AG09319 (cell line): Measurements from ENCODE around the gene ZNF217.
"Not testable (repeated sequence)": the region's sequence is repeated elsewhere in the genome, so short reads cannot be mapped to it uniquely, and the experiment has no call there.

Source experiments
- DNase-seq: peaks from one replicate; pipeline ENCODE4 v3.0.0-alpha.2; 2010; ENCODE audit warnings: low read depth; ENCODE audit errors: extremely low read depth
- TF ChIP-seq, protein P1 (sequence below): IDR thresholded peaks from 2 replicates; pipeline ENCODE4 v1.5.1; 2011; ENCODE audit warnings: low read depth, mild to moderate bottlenecking, inconsistent platforms, low read length, moderate library complexity

Gene ZNF217

DNA sequence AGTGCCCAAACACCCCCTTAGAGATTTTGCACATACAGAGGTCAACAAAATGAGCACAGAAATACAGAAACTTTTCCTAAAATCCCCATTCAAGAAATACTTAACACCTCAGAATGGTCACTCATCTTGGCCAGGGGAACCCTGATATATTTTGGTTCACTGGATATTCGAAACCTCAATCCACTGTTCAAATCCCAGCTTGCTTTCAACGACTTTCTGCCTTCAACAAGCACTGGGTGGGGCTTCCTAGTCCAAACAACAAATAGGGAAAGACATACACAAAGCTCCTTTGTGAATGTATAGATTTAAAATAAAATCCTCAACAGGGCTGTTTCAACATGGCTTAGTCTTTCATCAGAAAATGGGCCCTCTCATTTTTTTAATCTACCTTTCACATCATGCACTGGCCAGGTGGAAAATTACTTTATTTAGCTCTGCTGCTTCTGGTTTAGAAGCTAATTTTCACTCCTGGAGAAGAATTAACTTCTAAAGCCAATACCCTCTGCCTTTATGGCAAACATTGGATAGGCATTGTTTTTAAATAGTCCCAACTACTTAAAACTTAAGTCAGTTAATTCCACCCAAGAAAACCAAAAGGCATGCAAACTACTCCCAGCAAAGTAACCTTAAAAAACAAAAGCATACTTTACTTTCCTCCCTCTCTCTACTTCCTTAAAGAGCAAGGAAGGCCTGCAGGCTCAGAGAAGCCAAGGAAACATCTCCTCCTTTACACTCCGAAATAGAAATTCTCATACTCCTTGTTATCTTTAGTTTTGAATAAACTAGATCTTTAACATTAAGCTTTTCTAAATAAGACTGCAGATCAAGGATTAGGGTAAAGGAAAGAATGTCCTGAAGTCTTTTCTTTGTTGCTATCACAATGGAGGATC, 9.7 kb downstream of the ZNF217 start:
- DNase-seq, result not testable (repeated sequence)

DNA sequence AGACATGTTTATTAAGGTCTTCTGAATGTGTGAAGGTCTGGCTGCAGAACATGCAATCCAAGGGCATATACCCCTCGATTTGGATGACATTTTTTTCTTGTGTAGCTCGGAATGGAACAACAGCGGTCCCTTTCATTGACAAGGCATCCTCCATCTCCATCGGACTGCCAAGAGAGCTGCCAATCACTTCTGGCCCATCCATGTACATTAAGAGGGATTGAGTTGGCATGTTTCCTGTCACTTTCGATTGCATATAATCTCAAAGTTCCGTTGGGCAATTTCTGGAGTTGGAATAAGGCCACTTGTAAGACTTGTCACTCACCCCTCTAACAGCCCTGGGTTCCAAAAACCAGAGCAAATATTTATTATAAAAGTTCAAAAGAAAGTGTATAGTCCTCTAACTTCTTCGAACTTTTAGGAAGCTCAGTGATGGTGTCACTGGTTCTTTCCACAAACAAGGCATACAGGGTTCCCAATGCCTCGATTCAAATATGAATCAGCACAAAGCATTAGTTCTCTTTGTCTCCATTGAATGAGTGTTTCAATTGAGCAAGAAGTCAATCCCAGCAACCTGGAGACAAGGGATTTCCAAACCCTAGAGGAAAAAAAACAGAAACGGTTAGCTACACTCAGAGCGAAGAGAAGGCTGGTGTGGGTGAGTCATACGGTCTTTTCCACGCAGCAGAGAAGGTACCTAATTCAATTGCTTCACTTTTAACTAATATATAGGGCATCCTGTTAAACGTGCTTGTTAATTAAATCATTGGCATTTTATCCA, 10.9 kb downstream of the ZNF217 start:
- peak; percentile 80 for DNase-seq
- TF ChIP-seq, protein P1, sequence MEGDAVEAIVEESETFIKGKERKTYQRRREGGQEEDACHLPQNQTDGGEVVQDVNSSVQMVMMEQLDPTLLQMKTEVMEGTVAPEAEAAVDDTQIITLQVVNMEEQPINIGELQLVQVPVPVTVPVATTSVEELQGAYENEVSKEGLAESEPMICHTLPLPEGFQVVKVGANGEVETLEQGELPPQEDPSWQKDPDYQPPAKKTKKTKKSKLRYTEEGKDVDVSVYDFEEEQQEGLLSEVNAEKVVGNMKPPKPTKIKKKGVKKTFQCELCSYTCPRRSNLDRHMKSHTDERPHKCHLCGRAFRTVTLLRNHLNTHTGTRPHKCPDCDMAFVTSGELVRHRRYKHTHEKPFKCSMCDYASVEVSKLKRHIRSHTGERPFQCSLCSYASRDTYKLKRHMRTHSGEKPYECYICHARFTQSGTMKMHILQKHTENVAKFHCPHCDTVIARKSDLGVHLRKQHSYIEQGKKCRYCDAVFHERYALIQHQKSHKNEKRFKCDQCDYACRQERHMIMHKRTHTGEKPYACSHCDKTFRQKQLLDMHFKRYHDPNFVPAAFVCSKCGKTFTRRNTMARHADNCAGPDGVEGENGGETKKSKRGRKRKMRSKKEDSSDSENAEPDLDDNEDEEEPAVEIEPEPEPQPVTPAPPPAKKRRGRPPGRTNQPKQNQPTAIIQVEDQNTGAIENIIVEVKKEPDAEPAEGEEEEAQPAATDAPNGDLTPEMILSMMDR, result no peak

DNA sequence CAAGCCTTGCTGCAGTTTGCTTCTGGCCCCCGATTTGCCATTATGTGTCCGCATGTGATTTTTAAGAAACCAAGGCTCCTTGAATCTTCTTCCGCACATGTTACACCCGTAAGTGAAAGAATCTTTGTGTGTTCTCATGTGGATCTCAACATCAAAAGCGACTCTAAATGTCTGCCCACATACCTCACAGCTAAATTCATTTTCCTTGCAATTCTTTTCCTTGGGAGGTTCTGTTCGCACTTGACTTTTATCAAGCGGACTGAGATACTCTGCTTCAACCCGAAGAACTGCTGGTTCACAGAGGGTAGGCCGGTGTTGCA, 11.4 kb downstream of the ZNF217 start:
- TF ChIP-seq, protein P1, result no peak
- no peak for DNase-seq

DNA sequence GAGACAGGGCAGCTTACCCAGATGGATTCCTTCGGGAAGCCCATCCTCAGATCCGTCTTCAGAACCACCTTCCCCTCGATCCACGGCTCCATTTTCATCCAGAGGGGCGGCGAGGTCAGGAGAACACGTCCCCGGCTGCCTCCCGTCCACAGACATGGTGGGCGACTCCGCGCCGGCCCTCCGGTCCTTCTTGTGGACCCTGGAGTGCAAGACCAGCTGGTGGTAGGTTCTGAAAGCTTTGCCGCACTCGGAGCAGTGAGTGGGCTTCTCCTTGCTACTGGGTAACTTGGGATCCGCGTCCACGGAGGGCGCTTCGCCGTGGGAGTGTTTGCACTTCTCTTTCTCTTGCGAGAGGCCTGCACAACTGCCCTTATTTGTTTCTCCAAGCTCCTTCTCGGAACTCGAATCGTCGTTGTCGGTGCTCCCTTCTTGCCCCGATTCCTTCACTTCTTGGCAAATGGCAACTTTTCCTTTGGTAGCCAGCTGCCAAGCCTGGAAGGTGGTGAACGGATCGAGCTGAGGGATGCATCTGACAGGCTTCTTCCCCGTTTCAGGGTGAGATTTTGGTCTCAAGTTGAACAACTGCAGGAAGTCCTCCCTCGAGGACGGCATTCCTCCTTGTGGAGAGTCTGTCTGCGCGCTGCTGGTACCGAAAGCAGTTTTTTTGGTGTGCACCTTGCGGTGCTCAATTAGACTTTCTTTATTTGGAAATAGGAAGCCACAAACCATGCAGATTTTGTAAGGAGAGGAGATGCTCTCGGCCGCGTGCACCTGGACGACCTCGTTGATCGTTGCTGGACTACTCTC, 12.0 kb downstream of the ZNF217 start:
- no peak for DNase-seq

DNA sequence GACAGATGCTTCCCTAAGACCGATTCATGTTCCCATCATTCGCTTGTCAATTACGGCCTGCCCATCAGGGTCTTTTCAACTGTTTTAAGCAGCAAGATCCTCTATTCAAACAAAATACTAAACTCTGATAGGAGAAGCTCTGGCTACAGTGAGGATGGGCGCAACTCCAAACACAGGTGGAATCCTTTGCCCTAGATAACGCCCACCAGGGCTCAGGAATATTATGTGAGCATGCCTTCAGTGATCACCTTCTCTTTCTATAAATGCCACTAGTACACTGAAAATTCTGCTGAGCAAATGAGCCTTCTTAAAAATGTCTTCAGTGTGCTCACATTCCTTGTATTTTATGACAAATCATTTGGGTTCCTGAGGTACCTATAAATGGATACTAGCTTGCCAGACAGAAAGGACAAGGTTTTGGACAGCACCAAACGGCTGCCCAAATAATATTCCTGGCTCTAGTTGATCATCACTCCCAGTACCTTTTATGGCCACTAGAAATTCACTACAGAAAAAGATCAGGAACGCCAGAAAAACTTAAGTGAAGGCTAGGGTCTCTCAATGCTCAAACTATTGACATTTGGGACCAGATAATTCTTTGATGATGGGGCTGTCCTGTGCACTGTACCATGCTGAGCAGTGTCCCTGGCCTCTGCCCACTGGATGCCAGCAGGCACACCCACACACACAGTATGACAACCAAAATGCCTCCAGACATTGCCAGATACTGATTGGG, 13.1 kb downstream of the ZNF217 start:
- TF ChIP-seq, protein P1, result peak; percentile 4; the same call in 1 of the 2 replicates
- DNase-seq, result no peak

More for the DNA sequence above, 12.0 kb downstream of the ZNF217 start:
- TF ChIP-seq, protein P1, result no peak

DNA sequence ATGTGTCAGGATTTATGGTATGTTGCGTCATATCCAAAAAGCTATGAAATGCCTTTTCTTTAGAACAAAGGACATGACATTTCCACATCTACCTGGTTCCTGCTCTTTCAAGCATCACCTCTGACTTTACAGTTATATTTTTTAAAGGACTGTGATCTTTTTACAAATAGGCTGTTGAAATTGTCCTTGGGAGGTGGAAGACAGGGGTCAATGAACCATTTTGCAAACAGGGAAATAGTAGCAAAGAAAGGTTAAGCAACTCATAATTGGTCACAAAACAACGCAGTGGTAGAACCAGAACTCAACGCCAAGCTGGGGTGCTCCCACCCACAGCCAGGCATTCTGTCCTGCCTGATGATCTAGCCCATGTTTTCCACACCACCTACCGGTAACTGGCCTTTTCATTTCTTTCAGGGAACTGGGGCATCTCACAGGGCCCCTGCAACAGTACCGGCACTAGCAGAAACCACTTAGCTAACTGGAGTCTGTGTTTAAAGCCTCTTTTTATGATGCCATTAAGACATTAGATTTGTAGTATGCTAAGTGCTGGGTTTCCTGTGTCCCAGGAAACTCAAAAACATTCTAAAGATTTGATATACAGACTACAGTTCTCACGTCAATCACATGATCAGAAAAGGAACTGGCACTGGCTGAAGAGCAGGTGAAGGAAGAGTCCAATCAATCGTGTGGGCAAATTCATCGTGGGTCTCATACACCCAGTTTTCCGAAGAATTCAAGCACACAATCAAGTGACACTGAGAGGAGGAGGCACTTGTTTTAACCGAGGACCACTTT, 13.9 kb downstream of the ZNF217 start:
- DNase-seq, result no peak
- TF ChIP-seq, protein P1, result peak; percentile 6
